SK-N-SH treated with all-trans-retinoic acid at 6 μM for 48 hours (cell line): ENCODE results near the gene GSG1L.

ENCODE experiments used
- ATAC-seq: fragments of 200-7000 bp; cut with Tn5 transposase; 3 replicates; pipeline ENCODE4 v1.9.1; 2020; ENCODE audit warnings: mild to moderate bottlenecking, moderate library complexity
- BACH2 ChIP-seq: fragments of 250-450 bp; sonication (Bioruptor Pico); IDR thresholded peaks from 2 replicates; pipeline ENCODE4 v1.9.0; 2021; ENCODE audit warnings: mild to moderate bottlenecking, borderline replicate concordance
- CREB5 ChIP-seq: fragments of 250-450 bp; sonication (Bioruptor Pico); IDR thresholded peaks from 2 replicates; pipeline ENCODE4 v1.5.1; 2020; ENCODE audit warnings: low read depth, mild to moderate bottlenecking, moderate library complexity
- CSDC2 ChIP-seq: fragments of 250-450 bp; sonication (Bioruptor Pico); IDR thresholded peaks from 2 replicates; pipeline ENCODE4 v1.5.0; 2020; ENCODE audit warnings: mild to moderate bottlenecking, moderate library complexity
- CSRNP3 ChIP-seq: fragments of 250-450 bp; sonication (Bioruptor Pico); IDR thresholded peaks from 2 replicates; pipeline ENCODE4 v1.5.1; 2021; ENCODE audit warnings: mild to moderate bottlenecking, moderate library complexity
- PATZ1 ChIP-seq: fragments of 250-450 bp; sonication (Bioruptor Pico); IDR thresholded peaks from 2 replicates; pipeline ENCODE4 v1.8.0; 2020; ENCODE audit warnings: mild to moderate bottlenecking, moderate library complexity, borderline replicate concordance
- PPARA ChIP-seq: fragments of 250-450 bp; sonication (Bioruptor Pico); IDR thresholded peaks from 2 replicates; pipeline ENCODE4 v1.5.0; 2020; ENCODE audit warnings: mild to moderate bottlenecking, borderline replicate concordance
- RARB ChIP-seq: fragments of 250-450 bp; sonication (Bioruptor Pico); IDR thresholded peaks from 2 replicates; pipeline ENCODE4 v1.8.0; 2021; ENCODE audit warnings: mild to moderate bottlenecking, moderate library complexity
- SNAI2 ChIP-seq: fragments of 250-450 bp; sonication (Bioruptor Pico); IDR thresholded peaks from 2 replicates; pipeline ENCODE4 v1.5.0; 2020; ENCODE audit warnings: mild to moderate bottlenecking, moderate library complexity
- TOX ChIP-seq: fragments of 250-450 bp; sonication (Bioruptor Pico); IDR thresholded peaks from 2 replicates; pipeline ENCODE4 v1.8.0; 2021; ENCODE audit warnings: mild to moderate bottlenecking, moderate library complexity, borderline replicate concordance
- TSHZ2 ChIP-seq: fragments of 250-450 bp; sonication (Bioruptor Pico); IDR thresholded peaks from 2 replicates; pipeline ENCODE4 v1.5.0; 2020; ENCODE audit warnings: mild to moderate bottlenecking, moderate library complexity
- ZFP3 ChIP-seq: fragments of 250-450 bp; sonication (Bioruptor Pico); IDR thresholded peaks from 2 replicates; pipeline ENCODE4 v1.5.0; 2020; ENCODE audit warnings: mild to moderate bottlenecking, moderate library complexity
- ZFP30 ChIP-seq: fragments of 450-650 bp; formaldehyde crosslinking; IDR thresholded peaks from 2 replicates; pipeline ENCODE4 v1.5.0; 2022; ENCODE audit warnings: mild to moderate bottlenecking, moderate library complexity
- ZNF565 ChIP-seq: fragments of 450-650 bp; formaldehyde crosslinking; conservative IDR thresholded peaks from 2 replicates; pipeline ENCODE4 v1.5.0; 2020; ENCODE audit warnings: low read depth, mild to moderate bottlenecking, moderate library complexity
- ZNF8 ChIP-seq: fragments of 450-650 bp; formaldehyde crosslinking; IDR thresholded peaks from 2 replicates; pipeline ENCODE4 v1.5.0; 2020; ENCODE audit warnings: mild to moderate bottlenecking, moderate library complexity
- TF ChIP-seq, protein P1 (sequence below): fragments of 250-450 bp; sonication (Bioruptor Pico); IDR thresholded peaks from 2 replicates; pipeline ENCODE4 v1.8.0; 2021; ENCODE audit warnings: low read depth, mild to moderate bottlenecking, moderate library complexity, borderline replicate concordance

Gene GSG1L

GRCh38 chr16:27860091-27860490, 203.4 kb downstream of the GSG1L start:
- TF ChIP-seq TOX (CRISPR knock-in tag) (no peak), CSRNP3 (no peak)
- ATAC-seq = no peak

DNA sequence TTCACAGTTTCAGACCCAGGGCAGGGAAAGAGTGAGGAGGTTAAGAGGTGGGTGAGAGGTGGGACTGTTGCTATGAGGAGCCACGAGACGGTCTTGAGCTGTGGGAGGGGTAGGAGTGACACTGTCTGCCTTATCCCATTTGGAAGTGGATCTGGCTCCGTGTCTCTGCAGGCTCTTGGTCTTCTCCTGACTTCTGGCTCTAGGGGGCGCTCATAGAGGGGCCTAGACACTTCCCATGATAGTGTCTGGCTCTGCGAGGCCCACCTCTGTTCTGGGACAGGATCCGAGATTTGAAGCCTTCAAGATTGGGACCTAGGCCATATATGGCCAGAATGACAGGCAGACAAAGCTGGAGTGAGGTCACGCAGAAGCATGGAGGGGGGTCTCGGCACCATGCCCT, 204.5 kb downstream of the GSG1L start:
- no peak for ATAC-seq
- TF ChIP-seq ZFP3 (CRISPR knock-in tag) (no peak), CREB5 (CRISPR knock-in tag) (no peak), PATZ1 (no peak), TSHZ2 (CRISPR knock-in tag) (no peak), RARB (CRISPR knock-in tag) (no peak), TOX (CRISPR knock-in tag) (no peak), ZFP30 (no peak), SNAI2 (CRISPR knock-in tag) (no peak), CSDC2 (CRISPR knock-in tag) (no peak), ZNF565 (CRISPR knock-in tag) (no peak), PPARA (no peak)
- TF ChIP-seq, protein P1, sequence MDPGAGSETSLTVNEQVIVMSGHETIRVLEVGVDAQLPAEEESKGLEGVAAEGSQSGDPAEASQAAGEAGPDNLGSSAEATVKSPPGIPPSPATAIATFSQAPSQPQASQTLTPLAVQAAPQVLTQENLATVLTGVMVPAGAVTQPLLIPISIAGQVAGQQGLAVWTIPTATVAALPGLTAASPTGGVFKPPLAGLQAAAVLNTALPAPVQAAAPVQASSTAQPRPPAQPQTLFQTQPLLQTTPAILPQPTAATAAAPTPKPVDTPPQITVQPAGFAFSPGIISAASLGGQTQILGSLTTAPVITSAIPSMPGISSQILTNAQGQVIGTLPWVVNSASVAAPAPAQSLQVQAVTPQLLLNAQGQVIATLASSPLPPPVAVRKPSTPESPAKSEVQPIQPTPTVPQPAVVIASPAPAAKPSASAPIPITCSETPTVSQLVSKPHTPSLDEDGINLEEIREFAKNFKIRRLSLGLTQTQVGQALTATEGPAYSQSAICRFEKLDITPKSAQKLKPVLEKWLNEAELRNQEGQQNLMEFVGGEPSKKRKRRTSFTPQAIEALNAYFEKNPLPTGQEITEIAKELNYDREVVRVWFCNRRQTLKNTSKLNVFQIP (CRISPR knock-in tag) = no peak

- no peak for ATAC-seq
- TF ChIP-seq ZNF8 (CRISPR knock-in tag) (no peak), PPARA (no peak), SNAI2 (CRISPR knock-in tag) (no peak), CREB5 (CRISPR knock-in tag) (no peak), CSRNP3 (no peak), ZFP3 (CRISPR knock-in tag) (no peak), BACH2 (CRISPR knock-in tag) (no peak)
- TF ChIP-seq, all 23 proteins: peak for 0
Observed at GRCh38 chr16:27853651-27854050, 209.9 kb downstream of the GSG1L start.

DNA sequence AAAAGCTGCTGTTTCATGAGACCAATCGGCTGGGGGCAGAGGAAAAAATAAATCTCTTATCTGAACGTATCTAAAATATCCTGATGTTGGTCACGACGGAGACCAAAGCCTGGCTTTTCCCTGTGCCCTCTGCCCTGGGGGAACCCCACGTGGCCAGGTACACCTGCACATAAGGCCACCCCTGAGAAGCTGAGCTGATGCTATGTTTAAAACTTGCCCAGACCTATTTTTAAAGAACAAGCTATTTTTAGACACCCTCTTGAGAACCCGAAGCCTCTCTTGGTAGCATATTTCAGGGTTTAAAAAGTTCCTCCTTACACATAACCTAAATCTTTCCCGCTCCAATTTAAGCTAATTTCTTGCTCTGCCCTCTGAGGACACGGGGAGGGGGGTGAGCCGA, 210.4 kb downstream of the GSG1L start:
- ATAC-seq = no peak
- no peak for TF ChIP-seq TOX (CRISPR knock-in tag)
